DMS 273 (cell line): ENCODE measurements around the gene SPDYE2.
"Not testable (repeated sequence)": the region's sequence is repeated elsewhere in the genome, so short reads cannot be mapped to it uniquely, and the experiment has no call there.

ENCODE experiments used
- DNase-seq: peaks from one replicate; lab custom pipeline; 2025; ENCODE audit not compliant: unreplicated experiment; lab: John Stamatoyannopoulos, UW

SPDYE2 gene

DNA sequence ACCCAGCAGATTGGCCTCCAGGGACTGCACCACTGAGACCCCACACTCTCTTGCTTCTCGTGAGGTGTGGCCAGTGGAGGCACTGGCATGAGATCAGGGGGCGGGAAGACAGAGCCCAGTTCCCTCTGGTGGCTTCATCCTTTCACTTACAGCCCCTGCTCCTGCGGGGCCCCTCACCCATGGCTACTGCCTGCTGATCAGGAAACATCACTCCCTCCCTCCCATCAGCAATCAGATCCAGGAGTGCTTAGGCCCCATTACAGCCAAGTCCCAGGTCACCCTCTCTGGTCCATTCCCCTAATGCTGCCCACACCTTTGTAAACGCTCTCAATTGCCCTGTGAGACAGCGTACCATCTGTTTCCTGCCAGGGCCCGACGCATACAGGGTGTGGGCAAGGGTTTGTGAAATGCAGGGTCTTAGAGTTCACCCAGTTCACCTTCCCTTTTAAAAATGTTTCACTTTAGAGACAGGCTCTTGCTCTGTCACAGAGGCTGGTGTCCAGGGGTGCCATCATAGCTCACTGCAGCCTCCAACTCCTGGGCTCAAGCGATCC lies 15.9 kb upstream of the SPDYE2 start:
- DNase-seq = not testable (repeated sequence)

DNA sequence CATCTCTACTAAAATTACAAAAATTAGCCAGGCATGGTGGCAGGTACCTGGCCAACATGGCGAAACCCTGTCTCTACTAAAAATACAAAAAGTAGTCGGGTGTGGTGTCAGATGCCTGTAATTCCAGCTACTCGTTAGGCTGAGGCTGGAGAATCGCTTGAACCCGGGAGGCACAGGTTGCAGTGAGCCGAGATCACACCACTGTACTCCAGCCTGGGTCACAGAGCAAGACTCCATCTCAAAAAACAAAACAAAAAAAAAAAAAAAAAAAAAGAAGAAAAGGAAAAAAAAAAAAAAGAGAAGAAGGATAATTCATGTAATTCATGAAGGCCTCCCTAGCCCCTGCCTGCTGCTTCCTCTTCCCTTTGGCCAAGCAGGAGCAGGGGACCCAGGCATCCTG lies 10.4 kb upstream of the SPDYE2 start:
- not testable (repeated sequence) for DNase-seq

DNA sequence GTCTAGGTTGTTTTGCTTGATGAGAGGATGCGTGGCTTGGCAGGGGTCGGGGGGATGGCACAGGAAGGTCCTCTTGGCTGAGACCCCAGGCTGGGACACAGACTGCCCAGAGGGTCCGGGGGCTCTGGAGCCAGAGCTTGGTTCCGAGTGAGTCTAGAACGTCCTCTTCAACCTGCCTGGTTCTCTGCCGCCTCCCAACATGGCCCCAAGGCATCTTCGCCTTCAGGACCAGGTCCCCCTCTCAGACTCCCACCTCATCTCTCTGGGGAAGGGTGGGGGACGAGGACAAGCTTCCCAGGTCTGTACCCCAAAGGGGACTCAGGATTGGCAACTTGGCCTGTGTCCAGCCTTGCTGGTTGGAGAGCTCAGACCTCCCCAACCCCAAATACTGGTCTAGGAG lies 8.9 kb upstream of the SPDYE2 start:
- DNase-seq = not testable (repeated sequence)

DNA sequence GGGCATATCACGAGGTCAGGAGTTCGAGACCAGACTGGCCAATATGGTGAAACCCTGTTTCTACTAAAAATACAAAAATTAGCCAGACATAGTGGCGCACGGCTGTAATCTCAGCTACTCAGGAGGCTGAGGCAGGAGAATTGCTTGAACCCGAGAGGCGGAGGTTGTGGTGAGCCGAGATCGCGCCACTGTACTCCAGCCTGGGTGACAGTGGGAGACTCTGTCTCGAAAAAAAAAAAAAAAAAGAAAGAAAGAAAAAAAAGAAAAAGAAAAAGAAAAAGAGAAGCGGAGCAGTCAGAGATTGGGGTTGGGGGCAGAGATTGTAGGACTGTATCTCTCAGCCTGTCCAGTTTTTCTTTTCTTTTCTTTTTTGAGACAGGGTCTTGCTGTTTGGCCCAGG lies 8.3 kb upstream of the SPDYE2 start:
- DNase-seq = not testable (repeated sequence)

DNA sequence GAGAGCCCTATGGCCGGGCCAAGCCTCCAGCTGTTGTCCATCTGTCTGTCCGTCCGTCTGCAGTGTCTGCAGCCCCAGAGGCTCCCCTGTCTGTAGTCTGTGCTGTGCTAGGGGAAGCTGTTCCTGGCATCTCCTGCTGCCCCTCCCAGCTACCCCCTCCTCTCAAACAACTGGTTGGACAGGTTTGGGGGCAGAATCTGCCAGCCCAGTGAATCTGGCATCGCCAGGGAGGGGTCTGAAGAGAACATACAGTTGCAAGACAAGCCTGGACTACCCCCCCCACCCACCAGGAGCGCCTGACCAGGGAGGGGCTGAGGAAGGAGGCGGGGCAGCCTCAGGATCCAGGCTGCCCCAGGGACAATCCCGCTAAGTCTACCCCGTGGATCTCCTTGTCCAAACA lies 7.4 kb upstream of the SPDYE2 start, which contains the start of gene UPK3BL2:
UPK3BL2 (minus strand) TSS at position 101 of the 400 bp plus-strand sequence; CDS start at position 41, 60 bp downstream.
- not testable (repeated sequence) for DNase-seq

- not testable (repeated sequence) for DNase-seq
Measured at GRCh38 chr7:102544372-102544771, 6.7 kb upstream of the SPDYE2 start.

GRCh38 chr7:102545288-102545687 lies 5.7 kb upstream of the SPDYE2 start:
- DNase-seq = not testable (repeated sequence)

DNA sequence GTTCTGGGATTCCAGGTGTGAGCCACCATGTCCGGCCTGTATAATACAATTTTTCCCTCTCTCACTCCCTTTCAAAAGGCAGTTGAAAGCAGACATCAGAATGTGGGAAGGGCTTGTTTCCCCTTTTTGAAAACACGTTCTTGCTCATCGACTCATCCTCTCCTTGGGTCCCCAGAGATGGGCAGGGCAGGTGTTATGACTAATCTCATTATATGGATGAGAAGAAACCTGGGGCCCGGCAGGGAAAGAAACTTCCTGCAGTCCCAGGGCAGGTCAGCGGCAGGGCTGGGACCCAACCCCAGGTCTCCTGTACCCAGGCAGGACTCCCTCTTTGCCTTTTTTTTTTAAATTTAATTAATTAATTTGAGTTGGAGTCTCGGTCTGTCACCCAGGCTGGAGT lies 4.7 kb upstream of the SPDYE2 start:
- not testable (repeated sequence) for DNase-seq

- not testable (repeated sequence) for DNase-seq
Measured at GRCh38 chr7:102568620-102569019, 17.6 kb downstream of the SPDYE2 start.

GRCh38 chr7:102572261-102573239 lies 21.5 kb downstream of the SPDYE2 start, which contains the start of gene POLR2J3:
Gene POLR2J3, minus strand, starts transcription at chr7:102572583. Its CDS starts 62 bp downstream, at chr7:102572521.
- not testable (repeated sequence) for DNase-seq

- not testable (repeated sequence) for DNase-seq
Measured at GRCh38 chr7:102574607-102575006, 23.6 kb downstream of the SPDYE2 start.

- not testable (repeated sequence) for DNase-seq
Measured at GRCh38 chr7:102576363-102576762, 25.3 kb downstream of the SPDYE2 start.

DNA sequence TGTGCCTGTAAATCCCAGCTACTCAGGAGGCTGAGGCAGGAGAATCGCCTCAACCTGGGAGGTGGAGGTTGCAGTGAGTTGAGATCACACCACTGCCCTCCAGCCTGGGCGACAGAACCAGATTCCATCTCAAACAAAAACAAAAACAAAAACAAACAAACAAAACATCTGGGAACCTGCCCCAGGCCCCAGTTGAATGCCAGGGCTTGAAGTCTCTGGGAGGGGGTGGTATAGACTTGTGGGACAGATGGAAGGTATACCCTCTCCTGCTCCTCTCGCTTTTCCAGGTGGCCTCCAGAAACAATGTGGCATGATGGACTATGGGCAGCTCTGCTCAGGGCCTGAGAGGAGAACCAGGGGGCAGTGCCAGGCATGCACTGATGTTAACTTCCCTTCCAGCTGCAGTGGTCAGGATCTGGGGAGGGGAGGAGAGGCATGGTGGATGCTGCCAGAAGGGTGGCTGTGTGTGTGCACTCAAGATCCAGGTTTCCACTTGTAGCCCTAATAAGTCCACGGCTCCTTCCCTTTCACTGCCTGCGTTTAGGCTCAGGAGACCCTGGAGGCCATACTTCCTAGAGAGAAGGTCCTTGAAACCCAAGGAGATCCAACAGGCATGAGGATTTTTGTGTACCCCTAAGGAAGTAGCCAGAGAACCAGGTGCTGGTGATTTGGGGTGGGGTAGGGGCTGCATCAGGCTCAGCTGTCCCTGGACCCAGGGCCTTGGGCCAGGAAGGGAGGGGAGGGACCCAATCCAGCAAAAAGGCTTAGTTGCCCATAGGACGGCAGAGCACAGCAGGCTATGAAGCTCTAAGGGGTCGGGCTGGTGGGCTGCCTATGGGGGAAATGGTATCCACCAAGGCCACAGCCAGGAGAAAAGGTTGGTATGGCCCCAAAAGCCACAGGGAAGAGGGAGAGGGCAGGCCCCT lies 26.6 kb downstream of the SPDYE2 start:
- not testable (repeated sequence) for DNase-seq

DNA sequence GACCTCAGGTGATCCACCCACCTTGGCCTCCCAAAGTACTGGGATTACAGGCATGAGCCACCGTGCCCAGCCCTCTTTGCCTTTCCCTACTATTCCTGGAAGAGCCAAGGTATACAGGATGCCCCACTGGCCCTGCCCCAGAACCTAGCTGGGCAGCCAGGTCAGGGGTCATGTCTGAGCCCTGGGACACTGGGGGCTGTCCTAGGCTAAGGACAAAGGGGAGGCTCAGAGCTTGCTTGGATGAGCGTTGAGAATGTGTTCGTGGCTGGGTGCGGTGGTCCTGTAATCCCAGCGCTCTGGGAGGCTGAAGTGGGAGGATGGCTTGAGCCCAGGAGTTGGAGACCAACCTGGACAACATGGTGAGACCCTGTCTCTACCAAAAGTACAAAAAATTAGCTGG lies 27.5 kb downstream of the SPDYE2 start:
- not testable (repeated sequence) for DNase-seq

- DNase-seq = not testable (repeated sequence)
Measured at GRCh38 chr7:102581722-102582121, 30.7 kb downstream of the SPDYE2 start.

DNA sequence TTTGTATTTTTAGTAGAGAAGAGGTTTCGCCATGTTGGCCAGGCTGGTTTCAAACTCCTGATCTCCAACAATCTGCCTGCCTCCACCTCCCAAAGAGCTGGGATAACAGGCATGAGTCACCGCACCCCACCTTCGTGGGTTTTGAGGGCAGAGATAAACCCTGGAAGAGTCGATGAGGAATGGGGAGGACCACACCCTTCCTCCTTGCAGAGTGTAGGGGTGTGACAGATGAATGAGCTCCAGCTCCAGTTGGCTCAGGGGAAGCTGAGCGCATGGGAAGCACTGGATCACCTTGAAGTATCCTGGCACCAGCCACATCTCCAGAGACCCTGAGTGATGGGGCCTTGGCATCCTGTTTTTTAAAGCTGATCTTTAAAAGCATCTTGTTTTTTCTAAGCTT lies 32.5 kb downstream of the SPDYE2 start:
- DNase-seq = not testable (repeated sequence)

- DNase-seq = not testable (repeated sequence)
Measured at GRCh38 chr7:102589857-102590256, 38.8 kb downstream of the SPDYE2 start.

DNA sequence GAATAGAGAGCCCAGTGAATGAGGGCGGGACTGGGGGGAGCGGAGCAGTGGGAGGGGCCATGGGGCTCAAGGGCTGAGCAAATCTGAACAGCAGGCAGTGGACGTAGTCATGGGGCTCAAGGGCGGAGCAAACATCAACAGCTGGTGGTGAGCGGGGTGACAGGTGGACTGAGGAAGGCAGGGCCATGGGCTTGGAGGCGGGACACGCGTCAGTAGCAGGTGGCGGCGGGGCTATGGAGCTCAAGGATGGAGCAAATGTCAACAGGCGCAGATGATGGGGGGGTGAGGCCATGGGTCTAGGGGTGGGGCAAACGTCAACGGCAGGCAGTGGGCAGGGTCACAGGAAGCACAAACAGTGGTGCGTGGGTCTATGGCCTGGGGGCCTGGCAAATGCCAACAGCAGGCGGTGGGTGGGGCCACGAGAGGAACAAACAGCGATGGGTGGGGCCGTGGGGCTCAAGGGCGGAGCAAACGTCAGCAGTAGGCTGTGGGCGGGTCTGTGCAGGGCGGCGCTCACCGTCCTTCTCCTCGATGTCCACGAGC lies 41.5 kb downstream of the SPDYE2 start:
- not testable (repeated sequence) for DNase-seq

DNA sequence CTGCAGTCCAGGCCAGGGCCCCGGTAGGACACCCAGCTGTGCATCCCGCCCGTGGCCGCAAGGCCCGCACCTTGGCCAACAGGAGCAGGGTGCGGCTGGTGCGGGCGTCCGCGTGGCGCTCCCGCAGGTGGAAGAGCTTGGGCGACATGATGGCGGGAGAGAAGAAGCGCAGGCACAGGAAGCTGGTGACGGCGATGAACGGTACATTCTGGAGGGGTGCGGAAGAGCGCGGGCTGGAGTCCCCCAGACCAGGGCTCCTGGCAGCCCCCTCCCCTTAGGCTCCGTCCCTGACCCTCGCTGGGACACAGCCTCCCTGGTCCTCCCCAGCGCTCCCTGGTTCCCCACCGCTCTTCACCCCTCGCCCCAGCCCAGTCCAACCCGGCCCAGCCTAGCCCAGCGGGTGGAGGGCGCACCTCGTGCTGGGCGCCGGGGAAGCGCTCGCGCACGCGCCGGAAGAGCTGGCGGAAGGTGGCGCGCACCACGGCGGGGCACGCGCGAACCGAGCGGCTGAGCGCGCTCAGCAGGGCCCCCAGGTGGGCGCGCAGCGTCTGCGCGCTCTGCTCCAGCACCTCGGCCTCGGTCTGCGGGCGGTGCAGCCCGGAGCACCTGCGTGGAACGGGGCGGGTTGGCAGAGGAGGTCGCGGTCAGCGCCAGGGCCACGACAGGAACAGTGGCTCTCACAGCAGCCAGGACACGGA lies 42.8 kb downstream of the SPDYE2 start:
- not testable (repeated sequence) for DNase-seq

DNA sequence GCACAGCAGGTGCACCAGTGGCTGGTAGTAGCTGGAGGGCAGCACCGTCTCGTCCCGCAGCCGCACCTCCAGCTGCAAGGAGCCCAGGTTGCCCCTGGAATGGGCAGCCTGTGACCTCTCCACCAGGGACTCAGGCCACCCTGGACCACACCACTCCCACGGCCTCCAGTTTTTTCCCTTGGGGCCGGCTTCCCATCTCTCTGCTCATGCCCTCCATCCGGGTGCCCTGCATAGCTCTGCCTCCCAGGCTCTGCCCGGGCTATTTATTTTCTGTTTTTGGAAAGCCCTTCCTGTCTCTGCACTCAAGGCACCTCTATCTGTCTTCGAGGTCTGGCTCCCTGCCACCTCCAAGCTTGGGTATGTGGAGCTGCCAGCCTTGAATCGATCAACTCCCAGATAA lies 45.0 kb downstream of the SPDYE2 start:
- DNase-seq = not testable (repeated sequence)
